ENCODE results near the gene SMARCD3.

- TF ChIP-seq CTCF (IDR thresholded peaks at IDR 0.05) = no peak
- TF ChIP-seq POLR2A (IDR thresholded peaks at IDR 0.05) = no peak
Observed at GRCh38 chr7:151273651-151274390, 25.3 kb upstream of the SMARCD3 start.

Measured in lower leg skin (tissue), 3 donors.